ENCODE measurements around the gene GABBR2.
A peak's percentile ranks its signal among the peaks of the same experiment; 100 is the strongest.

The GABBR2 gene

GRCh38 chr9:98317134-98317857 is 391.4 kb downstream of the GABBR2 start:
- Histone ChIP-seq H3K36me3 (ENCODE audit: control insufficient read depth, low read length) (no peaks in the 10 kb centered on the region), H3K9me2 (replicated peaks; ENCODE audit: control insufficient read depth, low read length) (no peaks in the 10 kb centered on the region), H3F3A (ENCODE audit: control insufficient read depth, insufficient read depth) (no peaks in the 10 kb centered on the region), H3K4me3 (ENCODE audit: low read length) (no peak overlapping the region), H4K20me1 (ENCODE audit: control insufficient read depth, insufficient read depth, low read depth, low read length) (no peaks in the 10 kb centered on the region), H3K27me3 (ENCODE audit: control insufficient read depth, low read length) (peaks cover 9% of the 10 kb centered on the region; the same call in 1 of the 2 replicates), H3K4me1 (ENCODE audit: control insufficient read depth, low read length) (no peaks in the 10 kb centered on the region), H3K79me2 (ENCODE audit: control insufficient read depth, low read length) (no peaks in the 10 kb centered on the region), H3K27ac (ENCODE audit: low read depth, low read length) (no peak overlapping the region), H3K9me3 (ENCODE audit: control insufficient read depth, insufficient read depth, low read length) (no peaks in the 10 kb centered on the region), H3K4me2 (ENCODE audit: low read length) (no peak overlapping the region)
- TF ChIP-seq CTCF (IDR thresholded peaks at IDR 0.05; ENCODE audit: low read depth, low read length, poor library complexity, severe bottlenecking), result no peak
- no peak for TF ChIP-seq EZH2phosphoT487 (IDR thresholded peaks at IDR 0.05; ENCODE audit: borderline replicate concordance, low read length)

GRCh38 chr9:98316445-98317133 is 392.1 kb downstream of the GABBR2 start:
- no peaks in the 10 kb centered on the region for H4K20me1 ChIP-seq (ENCODE audit: control insufficient read depth, insufficient read depth, low read depth, low read length)
- H3K27ac ChIP-seq (ENCODE audit: low read depth, low read length), result no peak overlapping the region
- no peak overlapping the region for H3K4me2 ChIP-seq (ENCODE audit: low read length)
- H3K36me3 ChIP-seq (ENCODE audit: control insufficient read depth, low read length), result no peaks in the 10 kb centered on the region
- no peaks in the 10 kb centered on the region for H3K4me1 ChIP-seq (ENCODE audit: control insufficient read depth, low read length)
- H3K27me3 ChIP-seq (ENCODE audit: control insufficient read depth, low read length), result peaks cover 11% of the 10 kb centered on the region; the same call in 1 of the 2 replicates
- no peaks in the 10 kb centered on the region for H3K79me2 ChIP-seq (ENCODE audit: control insufficient read depth, low read length)
- TF ChIP-seq EZH2phosphoT487 (IDR thresholded peaks at IDR 0.05; ENCODE audit: borderline replicate concordance, low read length) (no peak), CTCF (IDR thresholded peaks at IDR 0.05; ENCODE audit: low read depth, low read length, poor library complexity, severe bottlenecking) (no peak)
- H3K4me3 ChIP-seq (ENCODE audit: low read length), result no peak overlapping the region
- no peaks in the 10 kb centered on the region for H3K9me2 ChIP-seq (replicated peaks; ENCODE audit: control insufficient read depth, low read length)
- no peaks in the 10 kb centered on the region for H3F3A ChIP-seq (ENCODE audit: control insufficient read depth, insufficient read depth)
- no peaks in the 10 kb centered on the region for H3K9me3 ChIP-seq (ENCODE audit: control insufficient read depth, insufficient read depth, low read length)

- no peaks in the 10 kb centered on the region for H3K79me2 ChIP-seq (ENCODE audit: control insufficient read depth, low read length)
- no peaks in the 10 kb centered on the region for H3F3A ChIP-seq (ENCODE audit: control insufficient read depth, insufficient read depth)
- TF ChIP-seq CTCF (IDR thresholded peaks at IDR 0.05; ENCODE audit: low read depth, low read length, poor library complexity, severe bottlenecking), result peak; percentile 98
- no peak for TF ChIP-seq EZH2phosphoT487 (IDR thresholded peaks at IDR 0.05; ENCODE audit: borderline replicate concordance, low read length)
- no peaks in the 10 kb centered on the region for H4K20me1 ChIP-seq (ENCODE audit: control insufficient read depth, insufficient read depth, low read depth, low read length)
- H3K4me1 ChIP-seq (ENCODE audit: control insufficient read depth, low read length), result no peaks in the 10 kb centered on the region
- peaks cover 11% of the 10 kb centered on the region; the same call in 1 of the 2 replicates for H3K27me3 ChIP-seq (ENCODE audit: control insufficient read depth, low read length)
- H3K9me2 ChIP-seq (replicated peaks; ENCODE audit: control insufficient read depth, low read length), result no peaks in the 10 kb centered on the region
- no peak overlapping the region for H3K4me3 ChIP-seq (ENCODE audit: low read length)
- no peaks in the 10 kb centered on the region for H3K36me3 ChIP-seq (ENCODE audit: control insufficient read depth, low read length)
- no peak overlapping the region for H3K4me2 ChIP-seq (ENCODE audit: low read length)
- H3K9me3 ChIP-seq (ENCODE audit: control insufficient read depth, insufficient read depth, low read length), result no peaks in the 10 kb centered on the region
- no peak overlapping the region for H3K27ac ChIP-seq (ENCODE audit: low read depth, low read length)
Observed at GRCh38 chr9:98315551-98316060, 393.1 kb downstream of the GABBR2 start.
